HCT116 (cell line): ENCODE results near the gene ZMYND12. TPM values are rescaled to one million over a fixed set of nuclear protein-coding genes. Genes with fewer than 3 reads are reported as not detected.

ENCODE experiments used
- ATAC-seq: fragments of 200-7000 bp; cut with Tn5 transposase; 2 replicates; pipeline ENCODE4 v1.9.1; 2020; ENCODE audit warnings: mild to moderate bottlenecking, moderate library complexity
- BruUV-seq: library from RNA; stranded (reverse); fragments of 400-500 nt; replicated peaks from 2 replicates; lab custom pipeline; 2021; lab: Mats Ljungman, UMichigan
- CTCF ChIA-PET: fragments of 300-600 bp; sonication (Branson Sonifier 250); formaldehyde crosslinking; loops from one replicate; lab custom pipeline; 2021; ENCODE audit warnings: antibody characterized with exemption; lab: Charles Lee
- POLR2A ChIA-PET: fragments of 300-600, 350-600 bp; sonication (Branson Sonifier 250); formaldehyde crosslinking; loops from one replicate; lab custom pipeline; 2021; ENCODE audit warnings: antibody characterized with exemption; lab: Charles Lee
- RAD21 ChIA-PET, 2 experiments: fragments of 300-600 bp; sonication (Branson Sonifier 250); formaldehyde crosslinking; loops; one replicate each; lab custom pipeline; 2023; ENCODE audit warnings: low total read pairs in 2 of 2; ENCODE audit not compliant: uncharacterized antibody in 2 of 2, unreplicated experiment in 2 of 2, low non-redundant PET in 1 of 2; lab: Charles Lee
- DNase-seq: peaks from one replicate; pipeline ENCODE4 v3.0.0-alpha.2; 2010; ENCODE audit warnings: low read depth, low spot score
- H2AFZ ChIP-seq: fragments of 200-600 bp; shearing (Covaris generic), sonication (generic); 2 replicates; pipeline ENCODE4 v1.6.1; 2017; ENCODE audit warnings: low read depth, mixed run types, mixed read lengths, antibody characterized with exemption, low read length; ENCODE audit not compliant: poor library complexity, severe bottlenecking
- H3K27ac ChIP-seq: 2 replicates; pipeline ENCODE4 v1.5.1; 2012; ENCODE audit warnings: low read depth, low read length
- H3K27me3 ChIP-seq: fragments of 200-600 bp; sonication (generic); 2 replicates; pipeline ENCODE4 v1.6.1; 2016; ENCODE audit warnings: mixed run types, low read length, mixed read lengths; ENCODE audit not compliant: insufficient read depth
- H3K36me3 ChIP-seq, 2 experiments: fragments of 200-500 bp in 1 of 2; fragments of 200-600 bp in 1 of 2; sonication (Bioruptor generic) in 1 of 2; sonication (generic) in 1 of 2; 2 replicates each; pipeline versions ENCODE4 v1.5.1 to v1.6.1; 2014 to 2016; ENCODE audit warnings: low read length in 2 of 2, inconsistent platforms in 1 of 2, mixed read lengths in 1 of 2, mixed run types in 1 of 2; ENCODE audit not compliant: insufficient read depth in 2 of 2, control insufficient read depth in 1 of 2
- H3K4me1 ChIP-seq, 2 experiments: fragments of 200-600 bp in 1 of 2; sonication (generic) in 1 of 2; 2 replicates each; pipeline versions ENCODE4 v1.5.1 to v1.6.1; 2012 to 2017; ENCODE audit warnings: low read length in 2 of 2, inconsistent platforms in 1 of 2, mild to moderate bottlenecking in 1 of 2, mixed read lengths in 1 of 2, mixed run types in 1 of 2, moderate library complexity in 1 of 2; ENCODE audit not compliant: insufficient read depth in 2 of 2, control insufficient read depth in 1 of 2
- H3K4me2 ChIP-seq: fragments of 200-600 bp; sonication (generic); 2 replicates; pipeline ENCODE4 v1.6.1; 2017; ENCODE audit warnings: mixed run types, low read length, mixed read lengths
- H3K4me3 ChIP-seq, 2 experiments: fragments of 200-600 bp in 1 of 2; sonication (generic) in 1 of 2; replicated peaks in 1 of 2; 2 replicates each; pipeline ENCODE4 v1.5.1; 2011 to 2016; ENCODE audit warnings: low read length in 2 of 2, control low read depth in 1 of 2, low read depth in 1 of 2, mild to moderate bottlenecking in 1 of 2, mixed read lengths in 1 of 2, mixed run types in 1 of 2
- H3K79me2 ChIP-seq: fragments of 200-600 bp; sonication (generic); 2 replicates; pipeline ENCODE4 v1.6.1; 2017; ENCODE audit warnings: mild to moderate bottlenecking, mixed run types, low read length, moderate library complexity, mixed read lengths; ENCODE audit not compliant: insufficient read depth
- H3K9ac ChIP-seq: fragments of 200-600 bp; sonication (generic); 2 replicates; pipeline ENCODE4 v1.6.1; 2016; ENCODE audit warnings: low read length, mixed read lengths
- H3K9me2 ChIP-seq: fragments of 200-600 bp; sonication (generic), shearing (Covaris generic); 2 replicates; pipeline ENCODE4 v1.6.1; 2017; ENCODE audit warnings: mixed run types, mild to moderate bottlenecking, moderate library complexity; ENCODE audit not compliant: insufficient read depth
- H3K9me3 ChIP-seq, 2 experiments: fragments of 200-500 bp in 1 of 2; fragments of 200-600 bp in 1 of 2; sonication (Bioruptor generic) in 1 of 2; sonication (generic) in 1 of 2; 2 replicates each; pipeline ENCODE4 v1.6.1; 2014 to 2017; ENCODE audit warnings: low read length in 2 of 2, mixed read lengths in 2 of 2, inconsistent platforms in 1 of 2, low read depth in 1 of 2, mild to moderate bottlenecking in 1 of 2, mixed run types in 1 of 2, moderate library complexity in 1 of 2; ENCODE audit not compliant: control insufficient read depth in 1 of 2, insufficient read depth in 1 of 2
- H4K20me1 ChIP-seq: fragments of 200-600 bp; sonication (generic), shearing (Covaris generic); 2 replicates; pipeline ENCODE4 v1.6.1; 2017; ENCODE audit warnings: mixed run types, mild to moderate bottlenecking, moderate library complexity; ENCODE audit not compliant: insufficient read depth
- CBX3 ChIP-seq: IDR thresholded peaks from 2 replicates; pipeline ENCODE4 v1.6.1; 2012; ENCODE audit warnings: low read depth
- CTCF ChIP-seq, 3 experiments: fragments of 200-600 bp in 1 of 3; sonication (generic) in 1 of 3; IDR thresholded peaks in 2 of 3; conservative IDR thresholded peaks in 1 of 3; 2 replicates each; pipeline ENCODE4 v1.5.1; 2012 to 2017; ENCODE audit warnings: low read depth in 2 of 3, low read length in 2 of 3, antibody characterized with exemption in 1 of 3, borderline replicate concordance in 1 of 3, control low read depth in 1 of 3, mild to moderate bottlenecking in 1 of 3, mixed read lengths in 1 of 3, mixed run types in 1 of 3, moderate library complexity in 1 of 3; ENCODE audit not compliant: insufficient read depth in 1 of 3
- EGR1 ChIP-seq: IDR thresholded peaks from 2 replicates; pipeline ENCODE4 v1.6.1; 2012; ENCODE audit warnings: low read depth
- ELF1 ChIP-seq: IDR thresholded peaks from 2 replicates; pipeline ENCODE4 v1.6.1; 2012; ENCODE audit warnings: low read depth, borderline replicate concordance
- EZH2 ChIP-seq: fragments of 200-600 bp; sonication (generic); IDR thresholded peaks from 2 replicates; pipeline ENCODE4 v1.6.1; 2017; ENCODE audit warnings: antibody characterized with exemption, mixed run types
- EZH2phosphoT487 ChIP-seq: fragments of 200-600 bp; IDR thresholded peaks from 2 replicates; pipeline ENCODE4 v1.6.1; 2018; ENCODE audit warnings: antibody characterized with exemption, borderline replicate concordance
- FOSL1 ChIP-seq: IDR thresholded peaks from 2 replicates; pipeline ENCODE4 v1.6.1; 2012; ENCODE audit warnings: low read depth
- POLR2A ChIP-seq: IDR thresholded peaks from 2 replicates; pipeline ENCODE4 v1.7.0; 2011; ENCODE audit warnings: borderline replicate concordance; ENCODE audit not compliant: insufficient read depth, insufficient read length; ENCODE audit errors: extremely low read depth
- POLR2AphosphoS5 ChIP-seq: IDR thresholded peaks from 2 replicates; pipeline ENCODE4 v1.6.1; 2011; ENCODE audit warnings: mild to moderate bottlenecking, low read depth, low read length, moderate library complexity
- RAD21 ChIP-seq: IDR thresholded peaks from 2 replicates; pipeline ENCODE4 v1.6.1; 2012; ENCODE audit warnings: low read depth, mild to moderate bottlenecking
- SIN3A ChIP-seq: IDR thresholded peaks from 2 replicates; pipeline ENCODE4 v1.6.1; 2012; ENCODE audit warnings: low read depth
- SRF ChIP-seq: IDR thresholded peaks from 2 replicates; pipeline ENCODE4 v1.6.1; 2012; ENCODE audit warnings: low read depth
- YY1 ChIP-seq: IDR thresholded peaks from 2 replicates; pipeline ENCODE4 v1.6.1; 2011; ENCODE audit warnings: low read length, low read depth, moderate library complexity, mild to moderate bottlenecking; ENCODE audit not compliant: insufficient replicate concordance; ENCODE audit errors: extremely low read depth
- ZBTB33 ChIP-seq: IDR thresholded peaks from 2 replicates; pipeline ENCODE4 v1.6.1; 2011; ENCODE audit warnings: mild to moderate bottlenecking, low read length, moderate library complexity; ENCODE audit not compliant: insufficient replicate concordance; ENCODE audit errors: extremely low read depth
- intact Hi-C: fragments of 100-400 bp; cut with micrococcal nuclease; formaldehyde crosslinking; loops from 2 replicates; pipeline ENCODE4 v1.10.0; 2022
- total RNA-seq: library from RNA; stranded (reverse); gene quantifications from one replicate; pipeline ENCODE4 v1.2.1, GENCODE V29; 2021; ENCODE audit not compliant: unreplicated experiment
- TF ChIP-seq, protein P1 (sequence below): IDR thresholded peaks from 2 replicates; pipeline ENCODE4 v1.6.1; 2012

Gene ZMYND12
- total RNA-seq, 1 experiment from 2014 or later = 0.25 TPM

DNA sequence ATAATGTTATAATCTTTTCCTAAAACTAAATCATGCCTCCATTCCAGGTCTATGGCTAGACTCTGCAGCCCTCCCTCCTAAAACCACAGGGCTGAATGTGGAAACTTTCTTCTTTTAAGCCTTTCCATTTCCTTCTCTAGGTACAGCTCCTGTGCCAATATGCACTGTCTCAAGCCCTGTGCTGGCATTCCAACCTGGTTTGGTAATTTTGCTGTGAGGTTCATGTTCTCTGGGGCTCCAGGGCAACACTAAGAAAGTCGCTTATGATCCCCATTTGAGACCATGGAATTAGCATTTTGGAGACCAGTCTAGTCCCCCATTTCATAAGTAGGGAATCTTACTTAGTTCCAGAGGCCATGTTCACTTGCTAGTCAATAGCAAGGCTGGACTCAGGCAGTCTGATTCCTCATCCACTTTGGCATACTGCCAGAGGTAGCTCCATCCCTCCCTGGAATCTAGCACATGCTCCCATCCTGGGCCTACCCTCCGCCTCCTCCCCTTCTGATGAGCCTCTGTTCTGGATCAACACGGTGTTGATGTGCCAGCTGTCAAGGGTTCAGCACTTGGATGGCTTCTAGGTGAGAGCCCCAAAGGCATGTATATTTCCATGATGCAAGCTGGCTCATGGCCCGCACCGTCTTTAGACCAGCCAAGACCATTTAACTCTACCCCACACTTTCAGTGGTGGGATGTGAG lies 36.5 kb downstream of the ZMYND12 start (continued):
- TF ChIP-seq ELF1 = no peak
- TF ChIP-seq EZH2 = no peak
- TF ChIP-seq, all 23 proteins: peak for 0

GRCh38 chr1:42418516-42418915 lies 37.3 kb downstream of the ZMYND12 start:
- H3K79me2 ChIP-seq = no peaks in the 10 kb centered on the region
- H2AFZ ChIP-seq = no peak overlapping the region
- no peaks in the 10 kb centered on the region for H4K20me1 ChIP-seq
- POLR2A ChIA-PET = no interaction called here
- TF ChIP-seq SRF = no peak
- no peak for TF ChIP-seq EZH2phosphoT487
- TF ChIP-seq, all 23 proteins: peak for 0
- ChIA-PET RAD21 (no interaction called here), CTCF (no interaction called here)
- H3K27ac ChIP-seq = no peak overlapping the region
- DNase-seq = no peak
- H3K4me1 ChIP-seq = no peaks in the 10 kb centered on the region
- H3K36me3 ChIP-seq = no peaks in the 10 kb centered on the region
- intact Hi-C loops = no loop called here
- H3K9me2 ChIP-seq = no peaks in the 10 kb centered on the region
- no TSS peak for BruUV-seq
- H3K27me3 ChIP-seq = no peaks in the 10 kb centered on the region
- H3K4me2 ChIP-seq = no peak overlapping the region
- H3K9ac ChIP-seq = no peak overlapping the region
- H3K9me3 ChIP-seq = no peaks in the 10 kb centered on the region
- ATAC-seq = no peak
- no peak overlapping the region for H3K4me3 ChIP-seq

GRCh38 chr1:42417166-42417565 lies 38.7 kb downstream of the ZMYND12 start:
- DNase-seq (no peak), ATAC-seq (no peak)
- no peaks in the 10 kb centered on the region for H3K79me2 ChIP-seq
- intact Hi-C loops = no loop called here
- no peaks in the 10 kb centered on the region for H3K9me2 ChIP-seq
- H3K4me1 ChIP-seq = no peaks in the 10 kb centered on the region
- no peak overlapping the region for H3K27ac ChIP-seq
- H3K27me3 ChIP-seq = no peaks in the 10 kb centered on the region
- H3K9ac ChIP-seq = no peak overlapping the region
- H3K36me3 ChIP-seq = no peaks in the 10 kb centered on the region
- H3K4me2 ChIP-seq = no peak overlapping the region
- ChIA-PET CTCF (no interaction called here), POLR2A (no interaction called here), RAD21 (no interaction called here)
- no peak overlapping the region for H2AFZ ChIP-seq
- no peaks in the 10 kb centered on the region for H4K20me1 ChIP-seq
- no TSS peak for BruUV-seq
- H3K4me3 ChIP-seq = no peak overlapping the region
- H3K9me3 ChIP-seq = no peaks in the 10 kb centered on the region
- TF ChIP-seq, protein P1, sequence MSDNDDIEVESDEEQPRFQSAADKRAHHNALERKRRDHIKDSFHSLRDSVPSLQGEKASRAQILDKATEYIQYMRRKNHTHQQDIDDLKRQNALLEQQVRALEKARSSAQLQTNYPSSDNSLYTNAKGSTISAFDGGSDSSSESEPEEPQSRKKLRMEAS = no peak
- no peak for TF ChIP-seq FOSL1
- TF ChIP-seq EZH2 = no peak
- TF ChIP-seq CBX3 = no peak
- no peak for TF ChIP-seq SIN3A
- TF ChIP-seq YY1 = no peak
- no peak for TF ChIP-seq RAD21
- no peak for TF ChIP-seq POLR2AphosphoS5
- no peak for TF ChIP-seq CTCF (IDR thresholded peaks at IDR 0.05 in 2 of 3, conservative IDR thresholded peaks at IDR 0.05 in 1 of 3; ENCODE audit: borderline replicate concordance in 1 of 3, insufficient read depth in 1 of 3, low read depth in 2 of 3, low read length in 2 of 3)
- TF ChIP-seq ZBTB33 = no peak
- no peak for TF ChIP-seq POLR2A
- no peak for TF ChIP-seq EGR1
- TF ChIP-seq EZH2phosphoT487 = no peak
- no peak for TF ChIP-seq ELF1
